Epithelial cell of prostate (primary cell): ENCODE measurements around the gene POLD1.

Experiments
- DNase-seq: peaks from one replicate; pipeline ENCODE4 v3.0.0-alpha.2; 2011; ENCODE audit warnings: low read depth, low spot score
- H3K27ac ChIP-seq: fragments of 450-650 bp; 2 replicates; pipeline ENCODE4 v1.5.1; 2017; ENCODE audit warnings: mild to moderate bottlenecking

Gene POLD1

DNA sequence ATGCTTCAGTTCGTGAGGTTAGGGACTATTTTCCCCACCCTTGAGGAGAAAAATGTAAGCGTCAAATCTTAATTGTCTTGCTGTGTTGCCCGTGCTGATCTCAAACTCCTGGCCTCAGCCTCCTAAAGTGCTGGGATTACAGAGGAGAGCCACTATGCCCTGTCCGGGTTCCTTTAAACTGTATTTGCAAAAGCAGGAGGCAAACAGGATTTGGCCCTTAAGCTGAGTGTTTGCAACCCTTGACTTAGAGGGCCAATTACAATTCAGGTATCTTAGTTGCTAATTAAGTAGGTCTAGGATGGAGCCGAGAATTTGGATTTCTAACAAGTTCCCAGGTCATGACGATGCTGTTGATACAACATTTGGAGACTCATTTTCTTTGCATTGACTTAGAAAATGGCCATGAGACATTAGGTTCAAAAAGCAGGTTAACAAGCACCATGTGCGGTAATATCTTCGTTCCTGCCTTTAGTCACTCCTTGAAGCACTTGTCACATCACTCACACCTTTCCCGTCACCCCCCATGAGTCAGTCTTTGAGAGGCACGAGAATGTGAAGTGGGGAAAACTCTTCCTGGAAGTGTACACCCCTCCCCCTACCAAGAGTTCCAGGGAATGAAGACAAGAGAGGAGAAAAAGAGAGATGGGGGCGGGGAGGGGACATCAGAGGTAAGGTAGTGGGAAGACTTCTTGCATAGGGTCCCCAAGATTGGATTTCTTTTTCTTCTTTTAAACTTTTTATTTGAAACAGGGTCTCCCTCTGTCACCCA, 21.3 kb upstream of the POLD1 start:
- H3K27ac ChIP-seq: no peak overlapping the region
- no peak for DNase-seq

DNA sequence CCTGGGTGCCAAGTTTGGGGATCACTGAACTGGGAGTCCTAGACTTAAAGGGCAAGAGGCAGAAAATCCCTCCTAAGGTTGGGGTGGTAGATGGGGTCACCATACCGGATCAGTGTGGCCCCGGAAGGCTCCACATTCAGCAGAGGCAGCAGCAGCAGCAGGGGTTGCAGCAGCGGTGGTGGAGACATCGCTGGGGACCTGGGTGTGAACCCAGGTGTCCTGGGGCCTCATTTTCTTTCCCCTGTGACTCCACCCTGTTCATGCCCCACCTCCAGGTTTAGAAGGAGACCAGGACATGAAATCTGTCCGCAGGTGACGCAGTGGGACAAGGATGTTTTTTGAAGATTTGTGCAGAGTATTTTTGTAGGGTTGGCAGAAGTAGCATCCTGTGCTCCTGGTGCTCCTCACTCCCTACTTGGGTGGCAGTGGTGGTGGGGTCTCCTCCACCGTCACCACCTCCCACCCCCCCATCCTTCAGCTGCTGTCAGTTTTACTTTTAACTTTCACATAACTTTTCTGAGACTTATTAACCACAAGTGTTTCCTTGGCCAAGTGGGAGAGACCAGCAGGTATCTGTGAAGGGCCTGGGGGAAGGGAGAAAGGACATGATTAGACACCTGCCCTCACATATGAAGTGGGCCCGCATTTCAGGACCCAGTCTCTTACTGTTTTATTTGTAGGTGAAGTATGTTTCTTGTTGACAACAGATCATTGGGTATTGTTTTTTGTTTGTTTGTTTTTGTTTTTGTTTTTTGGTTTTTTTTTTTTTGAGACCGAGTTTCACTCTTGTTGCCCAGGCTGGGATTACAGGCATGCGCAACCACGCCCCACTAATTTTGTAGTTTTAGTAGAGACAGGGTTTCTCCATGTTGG, 18.5 kb upstream of the POLD1 start, which contains the start of gene NAPSA:
Gene NAPSA, minus strand, starts transcription at position 206 of the 873 bp plus-strand sequence. Its CDS starts 18 bp downstream, at position 188.
- no peak within 1 kb of the TSS for H3K27ac ChIP-seq
- no peak for DNase-seq

DNA sequence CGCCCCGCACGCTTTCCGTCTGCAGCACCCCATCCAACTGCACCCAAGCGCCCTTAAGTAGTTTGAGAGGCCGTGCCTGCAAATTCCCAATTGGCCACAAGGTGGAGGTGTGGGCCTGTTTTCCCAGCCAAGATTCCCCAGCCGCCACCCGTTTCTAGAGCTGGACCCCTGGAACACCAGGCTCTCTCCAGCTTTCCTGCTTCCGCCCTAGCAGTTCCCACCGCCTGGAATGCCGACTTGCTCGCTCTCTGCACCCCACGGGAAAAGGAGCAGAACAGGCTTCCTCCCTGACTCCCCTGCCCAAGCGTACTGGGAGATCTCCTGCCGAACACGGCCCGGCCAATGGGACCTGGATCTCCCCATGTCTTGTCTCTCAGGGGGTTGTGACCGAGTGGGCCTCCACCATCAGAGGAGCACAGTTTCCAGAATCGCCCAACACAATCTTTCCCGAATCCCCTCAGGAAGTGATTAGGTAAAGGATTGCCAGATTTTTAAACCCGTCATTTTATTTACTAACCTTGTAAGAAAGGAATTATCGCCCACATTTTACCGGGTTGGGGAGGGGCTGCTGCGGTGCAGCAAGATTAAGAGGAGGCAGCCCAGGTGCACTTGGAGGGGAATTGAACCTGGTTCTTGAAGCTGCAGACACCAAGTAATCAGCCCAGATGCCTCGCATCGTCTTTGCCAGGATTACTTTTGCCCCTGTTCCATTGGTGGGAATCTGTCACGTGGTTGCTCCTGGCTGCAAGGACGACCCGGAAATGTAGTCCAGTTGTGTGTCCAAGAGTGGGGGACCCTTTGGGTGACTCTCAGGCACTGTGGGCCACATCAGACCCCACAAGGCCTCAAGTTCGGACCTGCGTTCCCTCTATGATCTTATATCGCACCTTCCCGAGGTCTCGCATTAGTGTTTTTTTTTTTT, 15.2 kb upstream of the POLD1 start:
- H3K27ac ChIP-seq: peak overlapping the region; percentile 22
- DNase-seq: peak; percentile 43

DNA sequence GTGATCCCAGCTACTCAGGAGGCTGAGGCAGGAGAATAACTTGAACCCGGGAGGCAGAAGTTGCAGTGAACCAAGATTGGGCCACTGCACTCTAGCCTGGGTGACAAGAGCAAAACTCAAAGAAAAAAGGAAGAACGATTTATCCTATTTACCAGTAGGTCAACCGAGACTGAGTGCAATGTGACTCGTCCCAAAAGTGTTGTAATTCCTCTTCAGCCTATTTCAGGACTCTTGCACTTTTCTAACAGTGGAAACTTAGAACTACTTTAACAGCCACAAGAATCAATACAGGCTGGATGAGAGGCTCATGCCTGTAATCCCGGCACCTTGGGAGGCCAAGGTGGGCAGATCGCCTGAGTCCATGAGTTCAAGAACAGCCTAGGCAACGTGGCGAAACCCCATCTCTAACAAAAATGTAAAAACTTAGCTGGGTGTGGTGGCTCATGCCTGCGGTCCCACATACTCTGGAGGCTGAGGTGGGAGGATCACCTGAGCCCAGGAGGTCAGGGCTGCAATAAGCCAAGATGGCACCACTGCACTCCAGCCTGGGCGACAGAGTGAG, 12.2 kb upstream of the POLD1 start:
- H3K27ac ChIP-seq: no peak overlapping the region
- DNase-seq: no peak

DNA sequence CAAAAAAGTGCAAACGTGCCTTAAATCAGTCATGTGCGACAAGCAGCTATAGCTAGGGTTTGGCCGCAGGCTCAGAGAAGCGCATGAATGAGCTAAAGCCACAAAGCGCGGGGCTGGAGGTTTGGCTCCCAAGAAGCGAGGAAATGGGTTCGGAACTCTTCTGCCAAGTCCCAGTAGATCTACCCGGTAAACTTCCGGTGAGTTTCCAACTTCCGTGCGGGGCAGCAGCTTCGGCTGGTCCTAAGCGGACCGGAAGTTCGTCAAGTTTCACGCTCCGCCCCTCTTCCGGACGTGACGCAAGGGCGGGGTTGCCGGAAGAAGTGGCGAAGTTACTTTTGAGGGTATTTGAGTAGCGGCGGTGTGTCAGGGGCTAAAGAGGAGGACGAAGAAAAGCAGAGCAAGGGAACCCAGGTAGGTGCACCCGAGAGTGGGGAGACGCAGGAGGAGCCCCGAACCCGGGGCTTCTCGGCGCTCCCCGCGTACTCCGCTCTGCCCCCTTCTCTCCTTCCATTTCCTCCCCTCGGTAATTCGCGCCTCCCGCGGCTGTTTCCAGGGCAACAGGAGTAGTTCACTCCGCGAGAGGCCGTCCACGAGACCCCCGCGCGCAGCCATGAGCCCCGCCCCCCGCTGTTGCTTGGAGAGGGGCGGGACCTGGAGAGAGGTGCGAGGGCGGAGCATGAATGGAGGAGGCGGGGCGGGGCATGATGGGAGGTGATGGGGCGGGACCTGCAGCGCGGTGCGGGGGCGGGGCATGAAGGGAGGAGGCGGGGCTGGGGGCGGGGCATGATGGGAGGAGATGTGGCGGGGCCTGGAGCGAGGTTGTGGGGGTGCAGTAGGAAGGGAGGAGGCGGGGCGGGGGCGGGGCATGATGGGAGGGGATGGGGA, 7.7 kb upstream of the POLD1 start, which contains the start of gene NR1H2:
Gene NR1H2, plus strand, starts transcription at position 292 of the 885 bp plus-strand sequence. CDS start 1,149 bp downstream, outside the sequence.
- peak within 1 kb of the TSS; percentile 96 for H3K27ac ChIP-seq

DNA sequence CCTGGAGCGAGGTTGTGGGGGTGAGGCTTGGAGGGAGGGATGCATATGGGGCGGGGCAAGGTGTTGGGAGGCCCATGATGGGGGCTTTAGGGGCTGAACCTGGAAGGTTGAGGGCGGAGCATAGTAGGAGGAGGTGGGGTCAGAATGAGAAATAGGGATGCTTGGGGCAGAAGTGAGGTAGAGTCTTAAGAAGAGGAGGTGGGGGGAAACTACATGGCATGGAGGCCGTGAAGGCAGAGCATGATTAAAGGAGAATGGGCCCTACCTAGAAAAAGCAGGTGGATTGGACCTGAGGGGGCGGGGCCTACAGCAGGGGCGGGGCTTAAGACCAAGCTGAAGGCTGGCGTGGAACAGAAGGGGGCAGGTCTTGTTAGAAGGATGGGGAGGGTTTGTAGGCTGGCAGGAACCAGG, 7.1 kb upstream of the POLD1 start:
- DNase-seq: no peak
- no peak overlapping the region for H3K27ac ChIP-seq

More for the DNA sequence above, 7.7 kb upstream of the POLD1 start, which contains the start of gene NR1H2:
- peak; percentile 92 for DNase-seq

DNA sequence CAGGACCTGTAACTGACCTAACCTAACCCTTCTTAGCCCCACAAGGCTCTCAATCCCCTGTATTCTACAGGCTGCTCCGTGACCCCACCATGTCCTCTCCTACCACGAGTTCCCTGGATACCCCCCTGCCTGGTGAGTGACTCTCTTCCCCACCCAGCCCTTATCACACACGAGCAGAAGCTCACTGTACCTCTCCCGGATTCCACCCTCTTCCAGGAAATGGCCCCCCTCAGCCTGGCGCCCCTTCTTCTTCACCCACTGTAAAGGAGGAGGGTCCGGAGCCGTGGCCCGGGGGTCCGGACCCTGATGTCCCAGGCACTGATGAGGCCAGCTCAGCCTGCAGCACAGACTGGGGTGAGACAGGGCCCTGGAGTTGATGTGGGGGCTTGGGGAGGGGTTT, 6.6 kb upstream of the POLD1 start:
- DNase-seq: no peak
- no peak overlapping the region for H3K27ac ChIP-seq

DNA sequence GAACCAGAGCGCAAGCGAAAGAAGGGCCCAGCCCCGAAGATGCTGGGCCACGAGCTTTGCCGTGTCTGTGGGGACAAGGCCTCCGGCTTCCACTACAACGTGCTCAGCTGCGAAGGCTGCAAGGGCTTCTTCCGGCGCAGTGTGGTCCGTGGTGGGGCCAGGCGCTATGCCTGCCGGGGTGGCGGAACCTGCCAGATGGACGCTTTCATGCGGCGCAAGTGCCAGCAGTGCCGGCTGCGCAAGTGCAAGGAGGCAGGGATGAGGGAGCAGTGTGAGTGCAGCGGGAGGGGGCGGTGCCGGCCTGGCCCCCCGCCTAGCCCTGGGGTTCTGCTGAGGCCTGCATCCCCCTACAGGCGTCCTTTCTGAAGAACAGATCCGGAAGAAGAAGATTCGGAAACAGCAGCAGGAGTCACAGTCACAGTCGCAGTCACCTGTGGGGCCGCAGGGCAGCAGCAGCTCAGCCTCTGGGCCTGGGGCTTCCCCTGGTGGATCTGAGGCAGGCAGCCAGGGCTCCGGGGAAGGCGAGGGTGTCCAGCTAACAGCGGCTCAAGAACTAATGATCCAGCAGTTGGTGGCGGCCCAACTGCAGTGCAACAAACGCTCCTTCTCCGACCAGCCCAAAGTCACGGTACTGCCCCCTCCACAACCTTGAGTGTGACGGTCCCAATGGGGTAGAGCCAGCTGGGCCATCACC, 5.8 kb upstream of the POLD1 start:
- no peak overlapping the region for H3K27ac ChIP-seq
- no peak for DNase-seq

DNA sequence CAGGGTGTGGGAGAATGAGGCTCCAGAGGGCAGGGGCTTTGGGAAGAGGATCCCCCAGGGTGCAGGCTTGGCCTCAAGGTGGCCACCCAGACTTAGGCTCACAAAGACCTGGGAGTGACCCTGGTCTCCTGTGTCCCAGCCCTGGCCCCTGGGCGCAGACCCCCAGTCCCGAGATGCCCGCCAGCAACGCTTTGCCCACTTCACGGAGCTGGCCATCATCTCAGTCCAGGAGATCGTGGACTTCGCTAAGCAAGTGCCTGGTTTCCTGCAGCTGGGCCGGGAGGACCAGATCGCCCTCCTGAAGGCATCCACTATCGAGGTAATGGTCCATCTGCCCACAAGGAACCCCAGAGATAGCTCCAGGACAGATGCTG, 5.3 kb upstream of the POLD1 start:
- no peak for DNase-seq
- H3K27ac ChIP-seq: no peak overlapping the region

DNA sequence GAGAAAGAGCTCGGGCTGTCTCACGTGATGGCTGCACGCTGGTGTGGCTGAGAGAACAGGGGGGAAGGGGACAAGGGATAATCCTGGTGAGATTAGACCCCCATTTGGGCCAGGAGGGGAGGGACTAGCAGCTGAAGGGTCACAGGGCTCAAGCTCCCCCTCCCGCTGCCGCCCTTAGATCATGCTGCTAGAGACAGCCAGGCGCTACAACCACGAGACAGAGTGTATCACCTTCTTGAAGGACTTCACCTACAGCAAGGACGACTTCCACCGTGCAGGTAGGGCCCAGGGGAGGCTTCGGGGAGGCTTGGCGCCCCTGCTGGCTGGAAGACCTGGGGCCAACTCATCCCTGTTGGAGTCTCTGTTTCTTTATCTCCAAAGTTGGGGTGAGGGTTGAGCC, 4.5 kb upstream of the POLD1 start:
- no peak overlapping the region for H3K27ac ChIP-seq
- no peak for DNase-seq

DNA sequence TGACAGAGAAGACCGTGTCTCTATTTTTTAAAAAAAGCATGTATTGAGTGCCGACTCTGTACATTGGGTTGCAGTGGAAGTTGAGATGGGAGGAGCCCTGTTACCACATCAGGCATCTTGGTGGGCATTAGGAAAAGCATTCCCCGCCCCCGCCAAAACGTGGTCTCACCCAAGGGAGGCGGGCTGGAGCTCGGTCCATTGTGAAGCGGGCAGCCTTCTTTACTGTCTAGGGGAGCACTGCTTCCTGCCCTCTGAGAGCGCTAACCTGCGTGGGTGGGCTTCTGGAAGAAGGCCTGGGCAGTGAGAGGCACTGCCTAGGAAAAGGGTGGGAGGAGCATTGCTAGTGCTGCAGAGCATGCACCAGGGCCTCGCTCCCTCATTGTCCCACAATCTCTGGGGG, 4.0 kb upstream of the POLD1 start:
- H3K27ac ChIP-seq: no peak overlapping the region
- DNase-seq: no peak

DNA sequence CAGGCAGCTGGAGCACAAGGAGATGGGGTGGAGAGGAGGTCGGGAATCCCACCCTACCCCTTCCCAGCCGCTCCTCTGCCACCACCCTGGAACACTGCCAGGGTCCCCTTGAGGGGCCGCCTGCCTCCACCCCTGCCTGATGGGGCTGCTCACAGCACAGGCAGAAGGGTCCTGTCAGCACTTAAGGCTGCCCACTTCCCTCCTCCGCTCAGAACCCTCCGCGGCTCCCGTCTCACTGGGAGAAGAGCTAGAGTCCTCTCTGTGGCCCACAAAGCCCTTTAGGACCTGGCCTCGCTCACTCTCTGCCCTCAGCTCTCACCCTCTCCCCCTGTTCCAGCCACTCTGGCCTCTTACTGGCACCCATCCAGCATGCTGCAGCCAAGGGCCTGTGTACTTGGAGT, 3.4 kb upstream of the POLD1 start:
- no peak for DNase-seq
- no peak overlapping the region for H3K27ac ChIP-seq

DNA sequence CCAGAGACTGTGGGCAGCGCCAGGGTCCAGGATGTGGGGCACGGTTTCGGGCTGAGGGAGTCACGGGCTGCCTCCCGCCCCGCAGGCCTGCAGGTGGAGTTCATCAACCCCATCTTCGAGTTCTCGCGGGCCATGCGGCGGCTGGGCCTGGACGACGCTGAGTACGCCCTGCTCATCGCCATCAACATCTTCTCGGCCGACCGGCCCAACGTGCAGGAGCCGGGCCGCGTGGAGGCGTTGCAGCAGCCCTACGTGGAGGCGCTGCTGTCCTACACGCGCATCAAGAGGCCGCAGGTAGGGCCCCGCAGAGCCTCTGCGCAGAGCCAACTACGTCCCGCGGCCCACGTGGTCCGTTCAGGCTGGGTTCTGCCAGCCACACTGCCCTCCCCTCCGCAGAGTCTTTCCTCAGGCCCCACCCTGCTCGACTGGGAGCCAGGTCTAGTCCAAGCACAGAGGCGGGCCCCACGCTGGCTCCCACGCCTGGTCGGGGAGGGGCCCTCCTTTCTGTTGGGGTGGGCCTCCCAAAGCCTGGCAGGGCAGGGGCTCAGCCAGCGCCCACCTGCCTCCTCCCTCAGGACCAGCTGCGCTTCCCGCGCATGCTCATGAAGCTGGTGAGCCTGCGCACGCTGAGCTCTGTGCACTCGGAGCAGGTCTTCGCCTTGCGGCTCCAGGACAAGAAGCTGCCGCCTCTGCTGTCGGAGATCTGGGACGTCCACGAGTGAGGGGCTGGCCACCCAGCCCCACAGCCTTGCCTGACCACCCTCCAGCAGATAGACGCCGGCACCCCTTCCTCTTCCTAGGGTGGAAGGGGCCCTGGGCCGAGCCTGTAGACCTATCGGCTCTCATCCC, 2.0 kb upstream of the POLD1 start:
- no peak for DNase-seq

DNA sequence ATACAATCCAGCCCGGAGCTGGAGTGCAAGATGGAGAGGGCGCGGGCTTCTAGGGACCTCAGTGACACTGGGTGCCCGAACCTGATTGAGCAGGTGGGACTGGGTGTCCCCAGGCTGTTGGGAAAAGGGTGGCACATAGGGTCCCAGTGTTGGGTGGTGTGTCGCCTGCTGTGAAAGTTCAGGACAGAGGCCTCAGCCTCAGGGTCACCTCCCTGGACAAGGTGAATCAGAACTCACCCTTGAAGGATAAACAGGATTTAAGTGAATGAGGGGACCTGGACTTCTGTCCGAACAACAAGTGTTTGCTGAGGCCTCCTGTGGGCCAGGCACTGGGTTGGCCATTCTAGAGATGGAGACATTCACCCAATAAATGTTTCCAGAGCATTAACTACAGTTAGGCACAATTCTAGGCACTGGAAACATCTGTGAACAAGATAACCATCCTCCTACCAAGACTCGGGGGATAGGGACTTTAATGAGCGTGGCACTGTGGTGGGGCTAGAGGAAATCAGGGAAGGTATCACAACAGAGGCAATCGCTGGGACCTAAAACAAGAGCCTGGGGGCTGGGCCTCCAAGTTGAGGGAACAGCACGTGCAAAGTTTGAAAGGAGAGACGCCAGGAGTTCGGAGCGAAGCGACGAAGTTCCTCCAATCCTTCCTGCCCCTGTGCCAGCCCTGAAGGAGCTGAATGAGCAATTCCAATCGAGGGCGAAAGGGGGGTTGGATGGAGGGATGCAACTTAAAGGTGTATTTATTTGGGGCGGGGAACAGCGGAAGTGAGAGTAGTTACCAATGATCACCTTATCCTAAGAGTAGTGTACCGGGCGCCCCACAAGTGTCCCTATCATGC, 921 bp upstream of the POLD1 start:
- no peak for DNase-seq
- H3K27ac ChIP-seq: peak overlapping the region; percentile 58

More for the DNA sequence above, 2.0 kb upstream of the POLD1 start:
- H3K27ac ChIP-seq: no peak overlapping the region

DNA sequence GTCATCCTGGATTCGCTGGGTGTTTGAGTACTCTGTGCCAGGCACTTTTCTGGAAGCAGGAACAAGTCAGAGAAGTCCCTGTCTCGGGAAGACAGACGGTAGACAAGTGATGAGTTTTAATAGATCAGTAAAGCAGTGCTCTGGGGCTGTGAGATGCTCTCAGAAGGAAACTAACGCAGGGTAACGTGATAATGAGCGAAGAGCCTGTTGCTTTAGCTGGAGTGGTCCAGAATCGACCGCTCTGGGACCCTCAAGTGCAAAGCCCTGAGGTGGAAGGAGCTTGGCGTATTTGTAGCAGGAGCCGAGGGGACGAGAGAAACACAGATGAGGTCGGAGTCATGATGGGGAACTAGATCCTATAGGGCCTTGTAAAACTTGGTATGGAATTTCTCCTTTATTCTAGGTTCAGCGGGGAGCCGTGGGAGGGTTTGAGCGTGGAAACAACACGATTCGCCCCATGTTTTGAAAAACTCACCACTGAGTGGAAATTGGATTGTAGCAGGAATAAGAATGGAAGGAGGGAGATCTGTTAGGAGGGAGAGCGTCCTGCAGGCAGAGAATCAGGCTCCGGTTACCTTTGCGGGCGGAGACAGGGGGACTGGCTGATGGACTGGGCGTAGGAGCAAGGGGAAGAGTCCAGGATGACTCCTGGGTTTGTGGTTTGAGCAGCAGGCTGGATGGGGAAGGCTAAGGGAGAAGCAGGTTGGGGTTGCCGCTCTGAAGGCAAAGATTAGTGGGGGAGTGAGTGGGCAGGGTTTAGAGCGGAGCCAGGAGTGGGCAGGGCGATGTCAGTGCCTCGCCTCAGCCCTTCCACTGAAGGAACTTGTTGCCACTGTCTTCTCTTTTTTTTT, 763 bp downstream of the POLD1 start:
- DNase-seq: no peak

More for the DNA sequence above, 763 bp downstream of the POLD1 start:
- H3K27ac ChIP-seq: peak overlapping the region; percentile 58
